Liver (tissue), 3 donors: ENCODE data around the gene CLTC.

Source experiments
- JUND ChIP-seq, 2 donors: IDR thresholded peaks; 2 replicates each; pipeline ENCODE4 v1.6.1; 2016; ENCODE audit warnings: antibody characterized with exemption in 2 of 2
- YY1 ChIP-seq: IDR thresholded peaks from 2 replicates; pipeline ENCODE4 v1.6.1; 2016; ENCODE audit warnings: antibody characterized with exemption, mild to moderate bottlenecking
- TF ChIP-seq, protein P1 (sequence below): IDR thresholded peaks from 2 replicates; pipeline ENCODE4 v1.6.1; 2016; ENCODE audit warnings: antibody characterized with exemption, mild to moderate bottlenecking
- TF ChIP-seq, protein P2 (sequence below): fragments of 150-350 bp; IDR thresholded peaks from 2 replicates; pipeline ENCODE4 v1.5.1; 2017; ENCODE audit warnings: improper control_type of control experiment, low read depth, low read length; ENCODE audit not compliant: missing input control
- donor health status: healthy.
- donor health status: healthy.

DNA sequence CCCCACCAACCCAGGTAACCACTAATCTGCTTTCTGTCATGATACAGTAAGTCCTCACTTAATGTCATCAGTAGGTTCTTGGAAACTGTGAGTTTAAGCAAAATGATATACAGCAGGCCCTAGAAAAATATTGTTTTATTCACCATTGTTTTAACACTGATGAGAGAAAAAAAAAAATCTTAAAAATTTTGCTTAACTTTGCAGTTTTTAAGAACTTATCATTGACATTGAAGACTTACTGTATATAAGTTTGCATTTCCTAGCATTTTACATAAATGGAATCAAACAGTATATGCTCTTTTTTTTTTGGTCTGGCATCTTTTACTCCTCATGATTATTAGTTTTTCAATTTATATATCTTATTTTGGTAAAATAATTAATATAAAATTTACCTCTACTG is 19.5 kb upstream of the CLTC start:
- TF ChIP-seq YY1 (no peak), JUND (IDR thresholded peaks at IDR 0.05) (no peak)
- TF ChIP-seq, protein P1, sequence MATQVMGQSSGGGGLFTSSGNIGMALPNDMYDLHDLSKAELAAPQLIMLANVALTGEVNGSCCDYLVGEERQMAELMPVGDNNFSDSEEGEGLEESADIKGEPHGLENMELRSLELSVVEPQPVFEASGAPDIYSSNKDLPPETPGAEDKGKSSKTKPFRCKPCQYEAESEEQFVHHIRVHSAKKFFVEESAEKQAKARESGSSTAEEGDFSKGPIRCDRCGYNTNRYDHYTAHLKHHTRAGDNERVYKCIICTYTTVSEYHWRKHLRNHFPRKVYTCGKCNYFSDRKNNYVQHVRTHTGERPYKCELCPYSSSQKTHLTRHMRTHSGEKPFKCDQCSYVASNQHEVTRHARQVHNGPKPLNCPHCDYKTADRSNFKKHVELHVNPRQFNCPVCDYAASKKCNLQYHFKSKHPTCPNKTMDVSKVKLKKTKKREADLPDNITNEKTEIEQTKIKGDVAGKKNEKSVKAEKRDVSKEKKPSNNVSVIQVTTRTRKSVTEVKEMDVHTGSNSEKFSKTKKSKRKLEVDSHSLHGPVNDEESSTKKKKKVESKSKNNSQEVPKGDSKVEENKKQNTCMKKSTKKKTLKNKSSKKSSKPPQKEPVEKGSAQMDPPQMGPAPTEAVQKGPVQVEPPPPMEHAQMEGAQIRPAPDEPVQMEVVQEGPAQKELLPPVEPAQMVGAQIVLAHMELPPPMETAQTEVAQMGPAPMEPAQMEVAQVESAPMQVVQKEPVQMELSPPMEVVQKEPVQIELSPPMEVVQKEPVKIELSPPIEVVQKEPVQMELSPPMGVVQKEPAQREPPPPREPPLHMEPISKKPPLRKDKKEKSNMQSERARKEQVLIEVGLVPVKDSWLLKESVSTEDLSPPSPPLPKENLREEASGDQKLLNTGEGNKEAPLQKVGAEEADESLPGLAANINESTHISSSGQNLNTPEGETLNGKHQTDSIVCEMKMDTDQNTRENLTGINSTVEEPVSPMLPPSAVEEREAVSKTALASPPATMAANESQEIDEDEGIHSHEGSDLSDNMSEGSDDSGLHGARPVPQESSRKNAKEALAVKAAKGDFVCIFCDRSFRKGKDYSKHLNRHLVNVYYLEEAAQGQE: no peak
- TF ChIP-seq, protein P2, sequence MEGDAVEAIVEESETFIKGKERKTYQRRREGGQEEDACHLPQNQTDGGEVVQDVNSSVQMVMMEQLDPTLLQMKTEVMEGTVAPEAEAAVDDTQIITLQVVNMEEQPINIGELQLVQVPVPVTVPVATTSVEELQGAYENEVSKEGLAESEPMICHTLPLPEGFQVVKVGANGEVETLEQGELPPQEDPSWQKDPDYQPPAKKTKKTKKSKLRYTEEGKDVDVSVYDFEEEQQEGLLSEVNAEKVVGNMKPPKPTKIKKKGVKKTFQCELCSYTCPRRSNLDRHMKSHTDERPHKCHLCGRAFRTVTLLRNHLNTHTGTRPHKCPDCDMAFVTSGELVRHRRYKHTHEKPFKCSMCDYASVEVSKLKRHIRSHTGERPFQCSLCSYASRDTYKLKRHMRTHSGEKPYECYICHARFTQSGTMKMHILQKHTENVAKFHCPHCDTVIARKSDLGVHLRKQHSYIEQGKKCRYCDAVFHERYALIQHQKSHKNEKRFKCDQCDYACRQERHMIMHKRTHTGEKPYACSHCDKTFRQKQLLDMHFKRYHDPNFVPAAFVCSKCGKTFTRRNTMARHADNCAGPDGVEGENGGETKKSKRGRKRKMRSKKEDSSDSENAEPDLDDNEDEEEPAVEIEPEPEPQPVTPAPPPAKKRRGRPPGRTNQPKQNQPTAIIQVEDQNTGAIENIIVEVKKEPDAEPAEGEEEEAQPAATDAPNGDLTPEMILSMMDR: no peak
